Immature natural killer cell (primary cell): ENCODE results near the gene CFAP57. TPM values are rescaled to one million over a fixed set of nuclear protein-coding genes. Genes with fewer than 3 reads are reported as not detected.

Experiments
- DNase-seq, 3 donors: peaks; one replicate each; pipeline ENCODE4 v3.0.0; 2022; ENCODE audit warnings: mixed read lengths in 1 of 3
- H3K27ac Mint-ChIP-seq, 6 donors: one replicate each; pipeline ENCODE4 v1.8.0; 2020; ENCODE audit warnings: mixed read lengths in 6 of 6, mild to moderate bottlenecking in 5 of 6, inconsistent platforms in 4 of 6, moderate library complexity in 3 of 6
- H3K27me3 Mint-ChIP-seq, 3 donors: one replicate each; pipeline ENCODE4 v1.8.0; 2020 to 2021; ENCODE audit warnings: low read depth in 3 of 3, mild to moderate bottlenecking in 3 of 3, mixed read lengths in 3 of 3, moderate library complexity in 3 of 3, inconsistent platforms in 1 of 3
- H3K36me3 Mint-ChIP-seq, 3 donors: one replicate each; pipeline ENCODE4 v1.8.0; 2020; ENCODE audit warnings: mixed read lengths in 3 of 3, inconsistent platforms in 2 of 3, mild to moderate bottlenecking in 2 of 3
- H3K4me1 Mint-ChIP-seq, 2 donors: one replicate each; pipeline ENCODE4 v1.8.0; 2020; ENCODE audit warnings: inconsistent platforms in 2 of 2, mild to moderate bottlenecking in 2 of 2, mixed read lengths in 2 of 2, moderate library complexity in 1 of 2
- H3K4me3 Mint-ChIP-seq, 5 donors: one replicate each; pipeline ENCODE4 v1.8.0; 2020; ENCODE audit warnings: mild to moderate bottlenecking in 5 of 5, mixed read lengths in 5 of 5, inconsistent platforms in 3 of 5, moderate library complexity in 3 of 5
- H3K9me3 Mint-ChIP-seq, 6 donors: one replicate each; pipeline ENCODE4 v1.8.0; 2020; ENCODE audit warnings: mild to moderate bottlenecking in 6 of 6, mixed read lengths in 6 of 6, inconsistent platforms in 4 of 6, moderate library complexity in 3 of 6
- polyA plus RNA-seq, 3 donors: library from polyadenylated mRNA; unstranded; fragments of 300-500 nt; fragmentation: Illumina TruSeq; gene quantifications; one replicate each; pipeline ENCODE4 v1.2.3, GENCODE V29; 2021

The CFAP57 gene
- polyA plus RNA-seq, 3 donors from 2014 or later, result not detected

GRCh38 chr1:43274804-43275180 is 102.7 kb downstream of the CFAP57 start:
- peaks cover 0 to 4% (median 0%) of the 10 kb centered on the region in 3 donors for H3K36me3 Mint-ChIP-seq
- peaks cover 30 to 31% of the 10 kb centered on the region in 2 donors for H3K4me1 Mint-ChIP-seq
- peak overlapping the region; percentile 35 to 83 (median 58) for H3K4me3 Mint-ChIP-seq
- DNase-seq, result no peak
- peaks cover 2 to 4% (median 4%) of the 10 kb centered on the region in 3 donors for H3K27me3 Mint-ChIP-seq
- H3K27ac Mint-ChIP-seq, result peak overlapping the region in 5 of 6 donors; percentile 51 to 85 (median 72)
- no peaks in the 10 kb centered on the region for H3K9me3 Mint-ChIP-seq

- no peak for DNase-seq
- no peak overlapping the region for H3K4me3 Mint-ChIP-seq
- peaks cover 0 to 4% (median 2%) of the 10 kb centered on the region in 3 donors for H3K27me3 Mint-ChIP-seq
- peaks cover 19 to 21% of the 10 kb centered on the region in 2 donors for H3K4me1 Mint-ChIP-seq
- H3K9me3 Mint-ChIP-seq, result no peaks in the 10 kb centered on the region
- H3K27ac Mint-ChIP-seq, result peak overlapping the region in 1 of 6 donors; percentile 2
- peaks cover 0 to 4% (median 0%) of the 10 kb centered on the region in 3 donors for H3K36me3 Mint-ChIP-seq
Measured at GRCh38 chr1:43275826-43276620, 103.9 kb downstream of the CFAP57 start.

GRCh38 chr1:43276673-43277072 is 104.5 kb downstream of the CFAP57 start:
- peaks cover 0 to 2% (median 0%) of the 10 kb centered on the region in 3 donors for H3K27me3 Mint-ChIP-seq
- no peak for DNase-seq
- H3K4me1 Mint-ChIP-seq, result peaks cover 15% of the 10 kb centered on the region in 2 donors
- peaks cover 0 to 4% (median 0%) of the 10 kb centered on the region in 3 donors for H3K36me3 Mint-ChIP-seq
- H3K27ac Mint-ChIP-seq, result no peak overlapping the region
- H3K9me3 Mint-ChIP-seq, result no peaks in the 10 kb centered on the region
- no peak overlapping the region for H3K4me3 Mint-ChIP-seq

GRCh38 chr1:43277116-43277876 is 105.2 kb downstream of the CFAP57 start:
- no peaks in the 10 kb centered on the region for H3K9me3 Mint-ChIP-seq
- DNase-seq, result no peak
- H3K27me3 Mint-ChIP-seq, result peaks cover 0 to 2% (median 0%) of the 10 kb centered on the region in 3 donors
- no peak overlapping the region for H3K27ac Mint-ChIP-seq
- H3K4me3 Mint-ChIP-seq, result no peak overlapping the region
- H3K36me3 Mint-ChIP-seq, result peaks cover 0 to 4% (median 0%) of the 10 kb centered on the region in 3 donors
- peaks cover 13 to 14% of the 10 kb centered on the region in 2 donors for H3K4me1 Mint-ChIP-seq

GRCh38 chr1:43279161-43279560 is 107.0 kb downstream of the CFAP57 start:
- H3K4me3 Mint-ChIP-seq, result no peak overlapping the region
- H3K27ac Mint-ChIP-seq, result no peak overlapping the region
- no peaks in the 10 kb centered on the region for H3K9me3 Mint-ChIP-seq
- H3K4me1 Mint-ChIP-seq, result peaks cover 10 to 12% of the 10 kb centered on the region in 2 donors
- peaks cover 0 to 4% (median 0%) of the 10 kb centered on the region in 3 donors for H3K36me3 Mint-ChIP-seq
- H3K27me3 Mint-ChIP-seq, result peaks cover 0 to 2% (median 0%) of the 10 kb centered on the region in 3 donors
- DNase-seq, result no peak

- no peak for DNase-seq
- Mint-ChIP-seq H3K4me1 (peaks cover 5 to 7% of the 10 kb centered on the region in 2 donors), H3K9me3 (no peaks in the 10 kb centered on the region), H3K27ac (no peak overlapping the region), H3K27me3 (no peaks in the 10 kb centered on the region), H3K4me3 (no peak overlapping the region), H3K36me3 (no peaks in the 10 kb centered on the region)
Measured at GRCh38 chr1:43279666-43280065, 107.5 kb downstream of the CFAP57 start.

GRCh38 chr1:43280692-43281091 is 108.6 kb downstream of the CFAP57 start:
- no peak overlapping the region for H3K27ac Mint-ChIP-seq
- H3K4me1 Mint-ChIP-seq, result peaks cover 0 to 1% of the 10 kb centered on the region in 2 donors
- no peak overlapping the region for H3K4me3 Mint-ChIP-seq
- H3K27me3 Mint-ChIP-seq, result no peaks in the 10 kb centered on the region
- DNase-seq, result no peak
- no peaks in the 10 kb centered on the region for H3K36me3 Mint-ChIP-seq
- no peaks in the 10 kb centered on the region for H3K9me3 Mint-ChIP-seq

GRCh38 chr1:43282220-43283195 is 110.4 kb downstream of the CFAP57 start:
- Mint-ChIP-seq H3K27me3 (no peaks in the 10 kb centered on the region), H3K9me3 (no peaks in the 10 kb centered on the region), H3K36me3 (no peaks in the 10 kb centered on the region), H3K27ac (no peak overlapping the region), H3K4me1 (peaks cover 0 to 1% of the 10 kb centered on the region in 2 donors), H3K4me3 (no peak overlapping the region)
- DNase-seq, result no peak

GRCh38 chr1:43284065-43284464 is 111.9 kb downstream of the CFAP57 start:
- peaks cover 0 to 1% of the 10 kb centered on the region in 2 donors for H3K4me1 Mint-ChIP-seq
- no peak overlapping the region for H3K4me3 Mint-ChIP-seq
- no peak for DNase-seq
- H3K36me3 Mint-ChIP-seq, result no peaks in the 10 kb centered on the region
- no peaks in the 10 kb centered on the region for H3K27me3 Mint-ChIP-seq
- peak overlapping the region in 1 of 6 donors; percentile 40 for H3K27ac Mint-ChIP-seq
- H3K9me3 Mint-ChIP-seq, result no peaks in the 10 kb centered on the region

GRCh38 chr1:43284546-43285110 is 112.5 kb downstream of the CFAP57 start:
- Mint-ChIP-seq H3K9me3 (no peaks in the 10 kb centered on the region), H3K27ac (no peak overlapping the region), H3K4me1 (peaks cover 0 to 1% of the 10 kb centered on the region in 2 donors), H3K27me3 (no peaks in the 10 kb centered on the region), H3K36me3 (no peaks in the 10 kb centered on the region), H3K4me3 (no peak overlapping the region)
- DNase-seq, result no peak

GRCh38 chr1:43285269-43285990 is 113.3 kb downstream of the CFAP57 start, which contains the start of gene C1orf210:
Gene C1orf210, minus strand, starts transcription at chr1:43285581. Its CDS starts 2,311 bp downstream, at chr1:43283270.
- H3K4me3 Mint-ChIP-seq, result no peak within 1 kb of the TSS
- DNase-seq, result no peak
- H3K36me3 Mint-ChIP-seq, result no peaks in the 10 kb centered on the region

GRCh38 chr1:43286115-43286514 is 114.0 kb downstream of the CFAP57 start:
- no peak for DNase-seq
- H3K9me3 Mint-ChIP-seq, result no peaks in the 10 kb centered on the region
- no peak overlapping the region for H3K27ac Mint-ChIP-seq

More at GRCh38 chr1:43285269-43285990, 113.3 kb downstream of the CFAP57 start, which contains the start of gene C1orf210:
- Mint-ChIP-seq H3K4me1 (peaks cover 0 to 1% of the 10 kb centered on the region in 2 donors), H3K27ac (no peak within 1 kb of the TSS), H3K27me3 (no peaks in the 10 kb centered on the region), H3K9me3 (no peaks in the 10 kb centered on the region)

More at GRCh38 chr1:43286115-43286514, 114.0 kb downstream of the CFAP57 start:
- Mint-ChIP-seq H3K36me3 (no peaks in the 10 kb centered on the region), H3K4me3 (no peak overlapping the region), H3K4me1 (peaks cover 0 to 1% of the 10 kb centered on the region in 2 donors), H3K27me3 (no peaks in the 10 kb centered on the region)
